Endothelial cell (in vitro differentiated cells): ENCODE results near the gene HIPK3. TPM values are rescaled to one million over a fixed set of nuclear protein-coding genes. Genes with fewer than 3 reads are reported as not detected.

Experiments used
- DNase-seq: peaks from one replicate; pipeline ENCODE4 v3.0.0; 2021; ENCODE audit warnings: low spot score
- H3K27ac Mint-ChIP-seq: one replicate; pipeline ENCODE4 v1.8.0; 2021; ENCODE audit warnings: mixed read lengths, inconsistent platforms; ENCODE audit not compliant: unreplicated experiment
- H3K27me3 Mint-ChIP-seq: one replicate; pipeline ENCODE4 v1.8.0; 2021; ENCODE audit warnings: mild to moderate bottlenecking, moderate library complexity, mixed read lengths, inconsistent platforms; ENCODE audit not compliant: unreplicated experiment
- H3K36me3 Mint-ChIP-seq: one replicate; pipeline ENCODE4 v1.8.0; 2021; ENCODE audit warnings: mild to moderate bottlenecking, low read depth, mixed read lengths, inconsistent platforms; ENCODE audit not compliant: unreplicated experiment
- H3K4me1 Mint-ChIP-seq: one replicate; pipeline ENCODE4 v1.8.0; 2021; ENCODE audit warnings: mild to moderate bottlenecking, mixed read lengths, inconsistent platforms; ENCODE audit not compliant: unreplicated experiment
- H3K4me3 Mint-ChIP-seq: one replicate; pipeline ENCODE4 v1.8.0; 2021; ENCODE audit warnings: mild to moderate bottlenecking, mixed read lengths, inconsistent platforms; ENCODE audit not compliant: unreplicated experiment
- H3K9me3 Mint-ChIP-seq: one replicate; pipeline ENCODE4 v1.8.0; 2021; ENCODE audit warnings: mixed read lengths, inconsistent platforms; ENCODE audit not compliant: unreplicated experiment
- CTCF ChIP-seq: fragments of 200-600 bp; sonication (generic); IDR thresholded peaks from one replicate; pipeline ENCODE4 v1.5.0; 2021; ENCODE audit warnings: antibody characterized with exemption; ENCODE audit not compliant: unreplicated experiment
- total RNA-seq: library from RNA; stranded (reverse); fragmentation: NEBNext Ultra II Directional; extraction: Animal tissue kit (Norgen Biotek cat#: 25700); gene quantifications from one replicate; pipeline ENCODE4 v1.2.1, GENCODE V29; 2021; ENCODE audit not compliant: unreplicated experiment

The HIPK3 gene
- total RNA-seq, 1 donor from 2014 or later, result 70.2 TPM

DNA sequence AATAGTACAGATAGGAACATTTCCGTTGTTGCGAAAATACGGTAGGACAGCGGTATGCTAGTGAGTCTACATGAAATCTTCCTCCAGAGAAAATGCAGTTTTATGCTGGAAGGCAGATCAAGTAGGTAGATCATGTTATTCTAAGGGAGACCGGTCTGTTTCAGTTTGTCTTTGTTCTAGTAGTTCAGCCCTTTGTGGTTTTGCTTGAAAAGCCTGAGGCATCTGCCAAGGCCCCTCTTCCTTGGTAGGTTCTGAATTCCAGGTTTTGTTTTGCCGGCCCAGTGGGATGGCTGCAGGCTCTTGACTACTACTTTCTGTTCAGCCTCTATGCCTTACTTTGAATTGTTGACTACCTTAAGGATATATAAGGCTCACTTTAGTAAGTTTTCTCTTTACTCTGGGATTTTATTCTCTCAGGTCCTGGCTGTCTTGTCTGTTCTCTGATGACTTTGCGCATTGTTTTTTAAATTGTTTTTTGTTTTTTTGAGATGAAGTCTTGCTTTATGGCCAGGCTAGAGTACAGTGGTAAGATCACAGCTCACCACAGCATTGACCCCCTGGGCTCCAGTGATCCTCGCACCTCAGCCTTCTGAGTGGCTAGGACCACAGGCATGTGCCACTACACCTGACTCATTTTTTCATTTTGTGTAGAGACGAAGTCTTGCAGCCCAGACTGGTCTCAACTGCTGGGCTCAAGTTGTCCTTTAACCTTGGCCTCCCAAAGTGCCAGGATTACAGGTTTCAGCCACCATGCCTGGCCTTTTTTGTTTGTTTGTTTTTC, 53.7 kb downstream of the HIPK3 start:
- Mint-ChIP-seq H3K27me3 (no peaks in the 10 kb centered on the region), H3K4me1 (no peaks in the 10 kb centered on the region), H3K9me3 (no peaks in the 10 kb centered on the region), H3K36me3 (no peaks in the 10 kb centered on the region), H3K4me3 (no peak overlapping the region), H3K27ac (no peak overlapping the region)
- no peak for DNase-seq
- no peak for TF ChIP-seq CTCF

DNA sequence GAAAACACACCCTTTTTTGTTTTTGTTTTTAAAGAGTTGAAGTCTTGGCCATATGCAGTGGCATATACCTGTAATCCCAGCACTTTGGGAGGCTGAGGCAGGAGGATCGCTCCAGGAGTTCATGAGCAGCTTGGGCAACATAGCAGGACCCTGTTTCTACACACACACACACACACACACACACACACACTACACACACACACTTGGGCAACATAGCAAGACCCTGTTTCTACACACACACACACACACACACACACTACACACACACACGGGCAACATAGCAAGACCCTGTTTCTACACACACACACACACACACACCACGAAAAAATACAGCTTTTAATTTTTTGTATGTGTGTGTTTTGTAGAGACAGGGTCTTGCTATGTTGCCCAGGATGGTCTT, 54.5 kb downstream of the HIPK3 start:
- no peak for TF ChIP-seq CTCF
- no peak overlapping the region for H3K4me3 Mint-ChIP-seq
- H3K9me3 Mint-ChIP-seq, result no peaks in the 10 kb centered on the region
- no peaks in the 10 kb centered on the region for H3K27me3 Mint-ChIP-seq
- H3K27ac Mint-ChIP-seq, result no peak overlapping the region
- no peaks in the 10 kb centered on the region for H3K4me1 Mint-ChIP-seq
- DNase-seq, result no peak
- H3K36me3 Mint-ChIP-seq, result no peaks in the 10 kb centered on the region

- H3K27ac Mint-ChIP-seq, result no peak overlapping the region
- H3K36me3 Mint-ChIP-seq, result no peaks in the 10 kb centered on the region
- no peak overlapping the region for H3K4me3 Mint-ChIP-seq
- DNase-seq, result no peak
- no peaks in the 10 kb centered on the region for H3K9me3 Mint-ChIP-seq
- H3K4me1 Mint-ChIP-seq, result no peaks in the 10 kb centered on the region
- no peaks in the 10 kb centered on the region for H3K27me3 Mint-ChIP-seq
- TF ChIP-seq CTCF, result no peak
These were observed 58.6 kb downstream of the HIPK3 start for GRCh38 chr11:33315822-33316221.

DNA sequence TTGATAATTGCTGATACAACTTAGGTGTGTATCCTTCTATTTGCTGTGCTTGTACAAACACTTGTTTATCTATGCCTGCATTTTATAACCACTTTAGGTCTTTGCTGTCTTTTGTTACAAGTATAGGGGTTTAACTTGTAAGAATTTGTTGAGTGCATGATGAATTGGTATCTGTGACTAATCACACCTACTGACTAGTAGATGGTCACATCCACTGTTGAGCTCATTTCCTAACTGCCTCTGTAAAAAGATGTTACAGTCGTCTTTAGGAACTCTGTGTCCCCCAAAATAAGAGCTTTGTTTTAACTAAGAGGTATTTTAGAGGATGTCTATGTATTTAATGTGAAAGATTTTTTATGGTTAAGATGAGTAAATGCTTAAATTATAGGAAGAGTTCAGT, 60.5 kb downstream of the HIPK3 start:
- DNase-seq, result no peak
- no peak overlapping the region for H3K27ac Mint-ChIP-seq
- no peak overlapping the region for H3K4me3 Mint-ChIP-seq

More for the DNA sequence above, 60.5 kb downstream of the HIPK3 start:
- Mint-ChIP-seq H3K9me3 (no peaks in the 10 kb centered on the region), H3K4me1 (no peaks in the 10 kb centered on the region), H3K27me3 (no peaks in the 10 kb centered on the region), H3K36me3 (no peaks in the 10 kb centered on the region)
- no peak for TF ChIP-seq CTCF
